ENCODE results near the gene LDB2.

LDB2 gene

GRCh38 chr4:16852228-16852627, 46.2 kb downstream of the LDB2 start:
- in situ Hi-C loops (cut with HindIII; ENCODE audit: low sequenced_read_pairs): no loop called here
- no peak overlapping the region for H3K4me3 ChIP-seq (ENCODE audit: low read depth, low read length)
- DNase-seq (ENCODE audit: low read depth, low spot score): no peak
- TF ChIP-seq CTCF (IDR thresholded peaks at IDR 0.05; ENCODE audit: low read depth, low read length): no peak

GRCh38 chr4:16846540-16847117, 51.8 kb downstream of the LDB2 start:
- no peak for TF ChIP-seq CTCF (IDR thresholded peaks at IDR 0.05; ENCODE audit: low read depth, low read length)
- no peak for DNase-seq (ENCODE audit: low read depth, low spot score)
- H3K4me3 ChIP-seq (ENCODE audit: low read depth, low read length): no peak overlapping the region
- in situ Hi-C loops (cut with HindIII; ENCODE audit: low sequenced_read_pairs): no loop called here

- peak; percentile 42 for DNase-seq (ENCODE audit: low read depth, low spot score)
- H3K4me3 ChIP-seq (ENCODE audit: low read depth, low read length): no peak overlapping the region
- in situ Hi-C loops (cut with HindIII; ENCODE audit: low sequenced_read_pairs): no loop called here
- TF ChIP-seq CTCF (IDR thresholded peaks at IDR 0.05; ENCODE audit: low read depth, low read length): no peak
Measured at GRCh38 chr4:16844816-16845586, 53.4 kb downstream of the LDB2 start.

- in situ Hi-C loops (cut with HindIII; ENCODE audit: low sequenced_read_pairs): no loop called here
- H3K4me3 ChIP-seq (ENCODE audit: low read depth, low read length): no peak overlapping the region
- TF ChIP-seq CTCF (IDR thresholded peaks at IDR 0.05; ENCODE audit: low read depth, low read length): no peak
- peak; percentile 75 for DNase-seq (ENCODE audit: low read depth, low spot score)
Measured at GRCh38 chr4:16843831-16844508, 54.5 kb downstream of the LDB2 start.

- DNase-seq (ENCODE audit: low read depth, low spot score): no peak
- no peak for TF ChIP-seq CTCF (IDR thresholded peaks at IDR 0.05; ENCODE audit: low read depth, low read length)
- in situ Hi-C loops (cut with HindIII; ENCODE audit: low sequenced_read_pairs): no loop called here
- no peak overlapping the region for H3K4me3 ChIP-seq (ENCODE audit: low read depth, low read length)
Measured at GRCh38 chr4:16838226-16838875, 60.1 kb downstream of the LDB2 start.

GRCh38 chr4:16837475-16837874, 61.0 kb downstream of the LDB2 start:
- H3K4me3 ChIP-seq (ENCODE audit: low read depth, low read length): no peak overlapping the region
- TF ChIP-seq CTCF (IDR thresholded peaks at IDR 0.05; ENCODE audit: low read depth, low read length): no peak
- in situ Hi-C loops (cut with HindIII; ENCODE audit: low sequenced_read_pairs): no loop called here
- no peak for DNase-seq (ENCODE audit: low read depth, low spot score)
